ENCODE results near the gene PRMT3. TPM values are rescaled to one million over a fixed set of nuclear protein-coding genes. Genes with fewer than 3 reads are reported as not detected.
"Not testable (repeated sequence)": the region's sequence is repeated elsewhere in the genome, so short reads cannot be mapped to it uniquely, and the experiment has no call there.

The PRMT3 gene
- total RNA-seq, 1 experiment from 2014 or later: 31.4 TPM

DNA sequence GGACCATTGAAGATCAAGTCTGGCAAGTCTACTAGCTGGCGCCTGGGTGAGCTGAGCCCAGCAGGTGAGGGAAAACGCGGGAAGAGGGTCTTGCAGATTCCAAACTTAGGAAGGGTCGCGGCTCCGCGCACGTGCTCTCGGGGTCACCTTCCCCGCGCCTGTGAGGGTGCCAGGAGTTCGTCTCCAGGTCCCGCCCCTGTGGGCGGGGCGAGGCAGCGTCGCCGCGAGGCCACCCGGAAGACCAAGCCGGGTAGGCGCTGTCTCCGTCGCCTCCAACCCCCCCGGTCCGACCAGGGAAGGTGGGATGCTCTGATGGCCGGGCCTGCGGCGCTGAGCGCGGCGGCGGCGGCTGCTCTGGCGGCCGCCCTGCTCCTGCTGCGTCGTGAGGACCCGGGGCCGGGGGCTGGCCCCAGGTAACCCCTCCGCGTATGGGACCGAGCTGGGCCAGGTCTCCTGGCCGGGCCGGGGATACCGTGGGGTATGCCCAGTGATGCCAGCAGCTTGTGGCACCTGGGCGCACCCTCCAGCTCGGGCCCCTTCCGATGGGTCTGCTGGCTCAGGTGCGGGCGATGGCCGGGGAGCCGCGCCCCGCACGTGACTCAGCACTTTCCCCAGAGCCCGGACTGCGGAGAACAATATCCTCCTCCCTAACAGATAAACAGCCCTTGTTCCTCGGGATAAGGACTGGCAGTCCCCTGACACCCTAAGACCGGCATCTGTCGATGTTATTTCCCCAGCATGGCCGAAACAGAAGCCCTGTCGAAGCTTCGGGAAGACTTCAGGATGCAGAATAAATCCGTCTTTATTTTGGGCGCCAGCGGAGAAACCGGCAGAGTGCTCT lies 23.8 kb upstream of the PRMT3 start, which contains the start of gene HTATIP2 (continued):
- TF ChIP-seq, protein P1, sequence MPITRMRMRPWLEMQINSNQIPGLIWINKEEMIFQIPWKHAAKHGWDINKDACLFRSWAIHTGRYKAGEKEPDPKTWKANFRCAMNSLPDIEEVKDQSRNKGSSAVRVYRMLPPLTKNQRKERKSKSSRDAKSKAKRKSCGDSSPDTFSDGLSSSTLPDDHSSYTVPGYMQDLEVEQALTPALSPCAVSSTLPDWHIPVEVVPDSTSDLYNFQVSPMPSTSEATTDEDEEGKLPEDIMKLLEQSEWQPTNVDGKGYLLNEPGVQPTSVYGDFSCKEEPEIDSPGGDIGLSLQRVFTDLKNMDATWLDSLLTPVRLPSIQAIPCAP (CRISPR knock-in tag; IDR thresholded peaks at IDR 0.05): peak; percentile 50
- TF ChIP-seq TCF7 (CRISPR knock-in tag; IDR thresholded peaks at IDR 0.05; ENCODE audit: low read depth): no peak
- TF ChIP-seq NR2C2 (CRISPR knock-in tag; IDR thresholded peaks at IDR 0.05): 0 out of 2 replicates have a peak, but pooled peaks have one; percentile 66
- no peak for TF ChIP-seq ZNF121 (CRISPR knock-in tag; IDR thresholded peaks at IDR 0.05)

DNA sequence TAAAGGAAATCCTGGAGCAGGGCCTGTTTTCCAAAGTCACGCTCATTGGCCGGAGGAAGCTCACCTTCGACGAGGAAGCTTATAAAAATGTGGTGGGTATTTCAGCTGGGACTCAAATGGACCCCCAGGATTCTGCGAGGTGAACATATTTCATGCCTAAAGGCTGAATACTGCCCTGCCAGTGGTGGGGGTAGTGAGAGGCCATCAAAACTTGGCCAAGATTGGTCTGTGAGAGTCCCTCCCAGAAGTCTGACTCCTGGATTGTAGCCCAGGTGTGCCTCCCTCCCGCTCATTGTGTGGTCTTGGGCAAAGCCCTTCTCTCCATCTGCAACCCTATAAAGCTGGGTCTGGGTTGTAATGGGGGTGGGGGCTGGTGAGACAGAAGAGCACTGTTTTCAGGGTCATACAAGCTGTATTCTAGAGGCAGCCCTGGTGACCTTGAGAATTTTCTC lies 23.1 kb upstream of the PRMT3 start:
- CTCF ChIA-PET: interaction anchor here (1.0 to 3.6 kb wide), 5 partner anchors 10 to 246 kb away, joined by 4 to 14 read pairs (median 6); no protein-coding TSS in a partner anchor
- peaks cover 6% of the 10 kb centered on the region; the same call in 1 of the 2 replicates for H3K36me3 Mint-ChIP-seq
- peak; percentile 41 for ATAC-seq
- no peak for DNase-seq (ENCODE audit: low spot score)
- peaks cover 41% of the 10 kb centered on the region for H3K27me3 Mint-ChIP-seq (ENCODE audit: low read depth)
- H3K4me3 Mint-ChIP-seq: peak overlapping the region; percentile 75
- POLR2A ChIA-PET: no interaction called here
- H3K4me1 Mint-ChIP-seq: peaks cover 41% of the 10 kb centered on the region
- peak overlapping the region; percentile 25 for H3K27ac Mint-ChIP-seq
- TF ChIP-seq HMGA2 (CRISPR knock-in tag; IDR thresholded peaks at IDR 0.05) (no peak), ZNF423 (CRISPR knock-in tag; IDR thresholded peaks at IDR 0.05) (no peak), RELA (CRISPR knock-in tag; IDR thresholded peaks at IDR 0.05; ENCODE audit: borderline replicate concordance) (no peak), TEAD4 (CRISPR knock-in tag; IDR thresholded peaks at IDR 0.05) (no peak), SOX15 (CRISPR knock-in tag; IDR thresholded peaks at IDR 0.05) (no peak), OVOL2 (CRISPR knock-in tag; IDR thresholded peaks at IDR 0.05; ENCODE audit: borderline replicate concordance) (no peak), ZNF121 (CRISPR knock-in tag; IDR thresholded peaks at IDR 0.05) (no peak), PRRX2 (CRISPR knock-in tag; IDR thresholded peaks at IDR 0.05) (no peak), FOXP1 (CRISPR knock-in tag; IDR thresholded peaks at IDR 0.05; ENCODE audit: borderline replicate concordance) (no peak), EMX1 (CRISPR knock-in tag; IDR thresholded peaks at IDR 0.05) (no peak), GTF2I (CRISPR knock-in tag; conservative IDR thresholded peaks at IDR 0.05) (no peak), NR1H2 (CRISPR knock-in tag; IDR thresholded peaks at IDR 0.05) (no peak), ZNF232 (CRISPR knock-in tag; IDR thresholded peaks at IDR 0.05) (no peak)
- TF ChIP-seq, protein P2, sequence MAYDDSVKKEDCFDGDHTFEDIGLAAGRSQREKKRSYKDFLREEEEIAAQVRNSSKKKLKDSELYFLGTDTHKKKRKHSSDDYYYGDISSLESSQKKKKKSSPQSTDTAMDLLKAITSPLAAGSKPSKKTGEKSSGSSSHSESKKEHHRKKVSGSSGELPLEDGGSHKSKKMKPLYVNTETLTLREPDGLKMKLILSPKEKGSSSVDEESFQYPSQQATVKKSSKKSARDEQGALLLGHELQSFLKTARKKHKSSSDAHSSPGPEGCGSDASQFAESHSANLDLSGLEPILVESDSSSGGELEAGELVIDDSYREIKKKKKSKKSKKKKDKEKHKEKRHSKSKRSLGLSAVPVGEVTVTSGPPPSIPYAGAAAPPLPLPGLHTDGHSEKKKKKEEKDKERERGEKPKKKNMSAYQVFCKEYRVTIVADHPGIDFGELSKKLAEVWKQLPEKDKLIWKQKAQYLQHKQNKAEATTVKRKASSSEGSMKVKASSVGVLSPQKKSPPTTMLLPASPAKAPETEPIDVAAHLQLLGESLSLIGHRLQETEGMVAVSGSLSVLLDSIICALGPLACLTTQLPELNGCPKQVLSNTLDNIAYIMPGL (CRISPR knock-in tag; IDR thresholded peaks at IDR 0.05): no peak
- TF ChIP-seq, protein P3, sequence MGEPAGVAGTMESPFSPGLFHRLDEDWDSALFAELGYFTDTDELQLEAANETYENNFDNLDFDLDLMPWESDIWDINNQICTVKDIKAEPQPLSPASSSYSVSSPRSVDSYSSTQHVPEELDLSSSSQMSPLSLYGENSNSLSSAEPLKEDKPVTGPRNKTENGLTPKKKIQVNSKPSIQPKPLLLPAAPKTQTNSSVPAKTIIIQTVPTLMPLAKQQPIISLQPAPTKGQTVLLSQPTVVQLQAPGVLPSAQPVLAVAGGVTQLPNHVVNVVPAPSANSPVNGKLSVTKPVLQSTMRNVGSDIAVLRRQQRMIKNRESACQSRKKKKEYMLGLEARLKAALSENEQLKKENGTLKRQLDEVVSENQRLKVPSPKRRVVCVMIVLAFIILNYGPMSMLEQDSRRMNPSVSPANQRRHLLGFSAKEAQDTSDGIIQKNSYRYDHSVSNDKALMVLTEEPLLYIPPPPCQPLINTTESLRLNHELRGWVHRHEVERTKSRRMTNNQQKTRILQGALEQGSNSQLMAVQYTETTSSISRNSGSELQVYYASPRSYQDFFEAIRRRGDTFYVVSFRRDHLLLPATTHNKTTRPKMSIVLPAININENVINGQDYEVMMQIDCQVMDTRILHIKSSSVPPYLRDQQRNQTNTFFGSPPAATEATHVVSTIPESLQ (CRISPR knock-in tag; IDR thresholded peaks at IDR 0.05): no peak
- no peaks in the 10 kb centered on the region for H3K9me3 Mint-ChIP-seq

DNA sequence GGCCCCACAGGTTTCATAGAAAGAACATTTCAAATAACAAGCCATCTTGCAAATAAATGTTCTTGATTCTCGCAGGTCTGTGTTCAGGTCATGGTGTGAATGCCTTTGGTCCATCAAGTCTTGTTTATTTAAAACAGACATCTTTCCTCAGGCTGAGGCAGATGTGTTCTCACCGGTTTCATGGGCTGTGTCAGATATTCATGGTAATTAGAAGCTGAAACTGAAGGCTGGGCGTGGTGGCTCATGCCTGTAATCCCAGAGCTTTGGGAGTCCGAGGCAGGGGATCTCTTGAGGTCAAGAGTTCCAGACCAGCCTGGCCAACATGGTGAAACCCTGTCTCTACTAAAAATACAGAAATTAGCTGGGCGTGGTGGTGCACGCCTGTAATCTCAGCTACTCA lies 22.1 kb upstream of the PRMT3 start:
- H3K27ac Mint-ChIP-seq; ATAC-seq; H3K9me3 Mint-ChIP-seq; H3K4me3 Mint-ChIP-seq; H3K36me3 Mint-ChIP-seq; DNase-seq (ENCODE audit: low spot score); POLR2A ChIA-PET: not testable (repeated sequence)
- peaks cover 50% of the 10 kb centered on the region for H3K4me1 Mint-ChIP-seq
- peaks cover 33% of the 10 kb centered on the region for H3K27me3 Mint-ChIP-seq (ENCODE audit: low read depth)
- CTCF ChIA-PET: interaction anchor here (1.2 to 3.6 kb wide), 2 partner anchors 11 to 237 kb away, joined by 3 to 14 read pairs; no protein-coding TSS in a partner anchor

Measured in WTC11 (cell line).